Measurements from ENCODE around the gene ABLIM2.

The ABLIM2 gene

GRCh38 chr4:8148159-8148558, 10.5 kb downstream of the ABLIM2 start (continued):
- TF ChIP-seq CSRNP3 (CRISPR knock-in tag; IDR thresholded peaks at IDR 0.05): no peak
- TF ChIP-seq PPARA (CRISPR knock-in tag; IDR thresholded peaks at IDR 0.05; ENCODE audit: borderline replicate concordance): no peak

DNA sequence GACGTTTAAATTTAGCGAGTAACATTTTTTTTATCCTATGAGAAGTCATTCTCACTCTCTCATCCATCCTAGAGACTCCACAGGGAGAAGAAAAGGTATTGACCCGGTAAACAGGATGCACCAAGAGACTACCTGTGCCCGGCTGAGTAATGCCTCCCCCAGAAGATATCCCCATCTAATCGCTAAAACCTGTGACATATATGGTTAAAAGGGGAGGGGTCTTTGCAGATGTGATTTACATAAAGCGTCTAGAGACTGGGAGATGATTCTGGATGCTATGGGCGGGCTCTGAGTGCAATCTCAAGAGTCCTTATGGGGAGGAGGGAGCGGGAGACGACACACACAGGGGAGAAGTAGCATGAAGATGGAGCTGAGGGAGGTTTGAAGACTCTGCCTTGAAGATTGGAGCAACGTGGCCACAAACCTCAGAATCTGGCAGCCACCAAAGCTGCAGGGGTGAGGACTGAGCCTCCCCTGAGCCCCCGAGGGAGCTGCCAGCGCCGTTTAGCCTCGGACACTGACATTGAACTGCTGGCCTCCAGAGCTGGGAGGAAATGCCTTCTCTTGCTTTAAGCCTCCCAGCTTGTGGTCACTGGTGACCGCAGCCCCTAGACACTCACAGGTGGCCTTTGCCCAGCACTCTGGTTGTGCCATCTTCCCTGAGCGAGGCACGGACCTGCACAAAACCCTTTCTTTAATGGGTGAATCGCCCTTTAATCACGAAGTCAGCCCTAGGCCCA, 11.2 kb downstream of the ABLIM2 start:
- no peak for ATAC-seq
- TF ChIP-seq ZC3H10 (CRISPR knock-in tag; IDR thresholded peaks at IDR 0.05) (no peak), PPARA (CRISPR knock-in tag; IDR thresholded peaks at IDR 0.05; ENCODE audit: borderline replicate concordance) (no peak), ARNTL (CRISPR knock-in tag; IDR thresholded peaks at IDR 0.05; ENCODE audit: borderline replicate concordance, low read depth) (no peak), ZFP30 (CRISPR knock-in tag; IDR thresholded peaks at IDR 0.05) (no peak)

- ATAC-seq: no peak
- TF ChIP-seq RARB (CRISPR knock-in tag; IDR thresholded peaks at IDR 0.05) (no peak), CSDC2 (CRISPR knock-in tag; IDR thresholded peaks at IDR 0.05) (no peak), ZNF70 (CRISPR knock-in tag; IDR thresholded peaks at IDR 0.05) (no peak), ISL1 (CRISPR knock-in tag; IDR thresholded peaks at IDR 0.05) (no peak), ZFP30 (CRISPR knock-in tag; IDR thresholded peaks at IDR 0.05) (no peak), POU6F1 (CRISPR knock-in tag; IDR thresholded peaks at IDR 0.05; ENCODE audit: borderline replicate concordance, low read depth) (no peak), ZNF565 (CRISPR knock-in tag; conservative IDR thresholded peaks at IDR 0.05; ENCODE audit: low read depth) (no peak)
- TF ChIP-seq, protein P1, sequence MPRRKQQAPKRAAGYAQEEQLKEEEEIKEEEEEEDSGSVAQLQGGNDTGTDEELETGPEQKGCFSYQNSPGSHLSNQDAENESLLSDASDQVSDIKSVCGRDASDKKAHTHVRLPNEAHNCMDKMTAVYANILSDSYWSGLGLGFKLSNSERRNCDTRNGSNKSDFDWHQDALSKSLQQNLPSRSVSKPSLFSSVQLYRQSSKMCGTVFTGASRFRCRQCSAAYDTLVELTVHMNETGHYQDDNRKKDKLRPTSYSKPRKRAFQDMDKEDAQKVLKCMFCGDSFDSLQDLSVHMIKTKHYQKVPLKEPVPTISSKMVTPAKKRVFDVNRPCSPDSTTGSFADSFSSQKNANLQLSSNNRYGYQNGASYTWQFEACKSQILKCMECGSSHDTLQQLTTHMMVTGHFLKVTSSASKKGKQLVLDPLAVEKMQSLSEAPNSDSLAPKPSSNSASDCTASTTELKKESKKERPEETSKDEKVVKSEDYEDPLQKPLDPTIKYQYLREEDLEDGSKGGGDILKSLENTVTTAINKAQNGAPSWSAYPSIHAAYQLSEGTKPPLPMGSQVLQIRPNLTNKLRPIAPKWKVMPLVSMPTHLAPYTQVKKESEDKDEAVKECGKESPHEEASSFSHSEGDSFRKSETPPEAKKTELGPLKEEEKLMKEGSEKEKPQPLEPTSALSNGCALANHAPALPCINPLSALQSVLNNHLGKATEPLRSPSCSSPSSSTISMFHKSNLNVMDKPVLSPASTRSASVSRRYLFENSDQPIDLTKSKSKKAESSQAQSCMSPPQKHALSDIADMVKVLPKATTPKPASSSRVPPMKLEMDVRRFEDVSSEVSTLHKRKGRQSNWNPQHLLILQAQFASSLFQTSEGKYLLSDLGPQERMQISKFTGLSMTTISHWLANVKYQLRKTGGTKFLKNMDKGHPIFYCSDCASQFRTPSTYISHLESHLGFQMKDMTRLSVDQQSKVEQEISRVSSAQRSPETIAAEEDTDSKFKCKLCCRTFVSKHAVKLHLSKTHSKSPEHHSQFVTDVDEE (CRISPR knock-in tag; IDR thresholded peaks at IDR 0.05): no peak
Observed at GRCh38 chr4:8146157-8146556, 12.5 kb downstream of the ABLIM2 start.

DNA sequence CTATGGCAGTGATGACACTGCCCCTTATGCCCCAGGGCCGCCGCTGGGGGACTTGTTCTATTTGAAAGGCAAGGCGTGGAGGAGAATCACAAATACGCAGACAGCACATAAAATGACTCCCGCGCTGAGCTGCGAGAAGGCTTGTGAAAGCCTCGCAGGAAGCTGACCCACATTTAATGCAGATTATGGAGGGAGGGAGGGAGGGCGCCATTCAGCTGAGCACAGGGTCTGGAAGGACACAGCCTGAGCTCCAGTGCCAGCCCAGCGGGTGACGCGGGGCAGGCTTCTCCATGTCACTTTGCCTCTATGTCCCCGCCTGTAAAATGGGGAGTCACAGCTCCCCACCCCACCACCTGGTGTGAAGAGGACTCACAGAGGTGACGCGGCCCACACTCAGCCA, 14.3 kb downstream of the ABLIM2 start:
- no peak for ATAC-seq
- TF ChIP-seq ZNF565 (CRISPR knock-in tag; conservative IDR thresholded peaks at IDR 0.05; ENCODE audit: low read depth) (no peak), ISL1 (CRISPR knock-in tag; IDR thresholded peaks at IDR 0.05) (no peak), ZNF8 (CRISPR knock-in tag; IDR thresholded peaks at IDR 0.05) (no peak)

DNA sequence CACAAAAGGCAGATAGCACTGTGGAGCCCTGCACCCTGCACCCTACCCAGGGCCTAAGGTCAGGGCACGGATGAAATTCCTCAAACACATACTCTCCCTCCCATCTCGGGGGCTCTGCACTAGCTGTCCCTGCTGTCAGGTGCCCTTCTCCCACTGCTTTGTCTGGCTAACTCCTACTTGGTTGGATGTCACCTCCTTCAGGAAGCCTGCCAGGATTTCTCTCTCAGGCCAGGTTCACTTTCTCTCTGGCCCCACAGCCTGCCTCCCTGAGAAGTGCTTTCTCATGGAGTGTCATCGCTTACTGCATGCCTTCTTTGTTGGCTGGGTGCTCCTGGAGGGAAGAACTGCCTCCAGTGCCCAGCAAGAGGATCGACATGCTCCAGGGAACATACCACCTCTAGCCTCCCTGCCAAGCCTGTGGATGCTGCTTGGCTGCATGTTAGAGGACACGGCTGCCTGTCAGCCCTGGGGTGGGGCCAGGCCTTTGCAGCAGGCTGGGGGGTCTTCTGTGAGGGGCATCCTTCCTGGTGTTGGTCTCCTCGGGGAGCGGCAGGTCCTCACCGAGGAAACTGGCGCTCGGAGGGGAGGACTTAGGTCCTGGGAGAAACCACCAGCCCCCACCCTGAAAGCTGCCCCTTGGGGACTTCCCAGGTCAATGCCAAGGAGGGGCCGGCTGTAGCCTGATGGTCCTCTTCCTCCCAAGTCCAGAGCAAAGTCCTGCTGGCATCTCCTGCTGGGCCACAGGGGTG, 15.0 kb downstream of the ABLIM2 start:
- ATAC-seq: no peak
- TF ChIP-seq ZFP3 (CRISPR knock-in tag; IDR thresholded peaks at IDR 0.05) (no peak), BACH2 (CRISPR knock-in tag; IDR thresholded peaks at IDR 0.05; ENCODE audit: borderline replicate concordance) (no peak), POU6F1 (CRISPR knock-in tag; IDR thresholded peaks at IDR 0.05; ENCODE audit: borderline replicate concordance, low read depth) (no peak), CSDC2 (CRISPR knock-in tag; IDR thresholded peaks at IDR 0.05) (no peak), RARB (CRISPR knock-in tag; IDR thresholded peaks at IDR 0.05) (no peak), TCF4 (CRISPR knock-in tag; IDR thresholded peaks at IDR 0.05; ENCODE audit: borderline replicate concordance) (no peak), CSRNP3 (CRISPR knock-in tag; IDR thresholded peaks at IDR 0.05) (no peak), ZFP30 (CRISPR knock-in tag; IDR thresholded peaks at IDR 0.05) (no peak), ZNF565 (CRISPR knock-in tag; conservative IDR thresholded peaks at IDR 0.05; ENCODE audit: low read depth) (no peak)
- TF ChIP-seq, protein P2, sequence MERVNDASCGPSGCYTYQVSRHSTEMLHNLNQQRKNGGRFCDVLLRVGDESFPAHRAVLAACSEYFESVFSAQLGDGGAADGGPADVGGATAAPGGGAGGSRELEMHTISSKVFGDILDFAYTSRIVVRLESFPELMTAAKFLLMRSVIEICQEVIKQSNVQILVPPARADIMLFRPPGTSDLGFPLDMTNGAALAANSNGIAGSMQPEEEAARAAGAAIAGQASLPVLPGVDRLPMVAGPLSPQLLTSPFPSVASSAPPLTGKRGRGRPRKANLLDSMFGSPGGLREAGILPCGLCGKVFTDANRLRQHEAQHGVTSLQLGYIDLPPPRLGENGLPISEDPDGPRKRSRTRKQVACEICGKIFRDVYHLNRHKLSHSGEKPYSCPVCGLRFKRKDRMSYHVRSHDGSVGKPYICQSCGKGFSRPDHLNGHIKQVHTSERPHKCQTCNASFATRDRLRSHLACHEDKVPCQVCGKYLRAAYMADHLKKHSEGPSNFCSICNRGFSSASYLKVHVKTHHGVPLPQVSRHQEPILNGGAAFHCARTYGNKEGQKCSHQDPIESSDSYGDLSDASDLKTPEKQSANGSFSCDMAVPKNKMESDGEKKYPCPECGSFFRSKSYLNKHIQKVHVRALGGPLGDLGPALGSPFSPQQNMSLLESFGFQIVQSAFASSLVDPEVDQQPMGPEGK (CRISPR knock-in tag; IDR thresholded peaks at IDR 0.05; ENCODE audit: borderline replicate concordance): no peak

Data from SK-N-SH treated with all-trans-retinoic acid at 6 μM for 48 hours (cell line).